Astrocyte of the cerebellum (primary cell): ENCODE measurements around the gene C16orf89.

Experiments
- DNase-seq: peaks from one replicate; pipeline ENCODE4 v3.0.0-alpha.2; 2011; ENCODE audit warnings: low read depth
- H3K4me3 ChIP-seq: 2 replicates; pipeline ENCODE4 v1.5.1; 2011; ENCODE audit warnings: mild to moderate bottlenecking, low read depth, low read length, moderate library complexity
- CTCF ChIP-seq: IDR thresholded peaks from 2 replicates; pipeline ENCODE4 v1.5.1; 2012; ENCODE audit warnings: low read length, low read depth, moderate library complexity, mild to moderate bottlenecking; ENCODE audit errors: missing control alignments
- in situ Hi-C: cut with HindIII; loops from 2 replicates; pipeline ENCODE4 v1.10.0; 2017; ENCODE audit warnings: low sequenced_read_pairs

Gene C16orf89

GRCh38 chr16:5062790-5063765 lies 2.7 kb downstream of the C16orf89 start:
- no peak for DNase-seq
- H3K4me3 ChIP-seq, result no peak overlapping the region
- in situ Hi-C loops, result no loop called here
- no peak for TF ChIP-seq CTCF

- no peak for TF ChIP-seq CTCF
- in situ Hi-C loops, result no loop called here
- H3K4me3 ChIP-seq, result no peak overlapping the region
- no peak for DNase-seq
Measured at GRCh38 chr16:5062051-5062450, 3.7 kb downstream of the C16orf89 start.

GRCh38 chr16:5060073-5060641 lies 5.6 kb downstream of the C16orf89 start:
- H3K4me3 ChIP-seq, result no peak overlapping the region
- no peak for TF ChIP-seq CTCF
- in situ Hi-C loops, result no loop called here
- no peak for DNase-seq

GRCh38 chr16:5059386-5060072 lies 6.2 kb downstream of the C16orf89 start:
- no peak overlapping the region for H3K4me3 ChIP-seq
- in situ Hi-C loops, result no loop called here
- no peak for TF ChIP-seq CTCF
- DNase-seq, result no peak

GRCh38 chr16:5058476-5058875 lies 7.3 kb downstream of the C16orf89 start:
- H3K4me3 ChIP-seq, result no peak overlapping the region
- in situ Hi-C loops, result no loop called here
- peak; percentile 27 for TF ChIP-seq CTCF
- no peak for DNase-seq

GRCh38 chr16:5056352-5056751 lies 9.4 kb downstream of the C16orf89 start:
- in situ Hi-C loops, result no loop called here
- peak; percentile 42 for TF ChIP-seq CTCF
- DNase-seq, result no peak
- no peak overlapping the region for H3K4me3 ChIP-seq
